ENCODE data around the gene WNT3A. TPM values are rescaled to one million over a fixed set of nuclear protein-coding genes. Genes with fewer than 3 reads are reported as not detected.

Gene WNT3A
- total and polyA plus RNA-seq, 10 donors = not detected

- Histone ChIP-seq H3K4me1 (peaks cover 0 to 13% (median 3%) of the 10 kb centered on the region in 6 donors), H3K4me3 (no peak overlapping the region), H3K27me3 (replicated peaks in 1 of 7) (peaks cover 0 to 22% (median 0%) of the 10 kb centered on the region in 7 donors), H3K27ac (no peak overlapping the region), H3K36me3 (no peaks in the 10 kb centered on the region), H3K9me3 (no peaks in the 10 kb centered on the region)
- TF ChIP-seq POLR2AphosphoS5 (IDR thresholded peaks at IDR 0.05) = peak in 1 of 3 donors; percentile 16
- TF ChIP-seq, protein P1, sequence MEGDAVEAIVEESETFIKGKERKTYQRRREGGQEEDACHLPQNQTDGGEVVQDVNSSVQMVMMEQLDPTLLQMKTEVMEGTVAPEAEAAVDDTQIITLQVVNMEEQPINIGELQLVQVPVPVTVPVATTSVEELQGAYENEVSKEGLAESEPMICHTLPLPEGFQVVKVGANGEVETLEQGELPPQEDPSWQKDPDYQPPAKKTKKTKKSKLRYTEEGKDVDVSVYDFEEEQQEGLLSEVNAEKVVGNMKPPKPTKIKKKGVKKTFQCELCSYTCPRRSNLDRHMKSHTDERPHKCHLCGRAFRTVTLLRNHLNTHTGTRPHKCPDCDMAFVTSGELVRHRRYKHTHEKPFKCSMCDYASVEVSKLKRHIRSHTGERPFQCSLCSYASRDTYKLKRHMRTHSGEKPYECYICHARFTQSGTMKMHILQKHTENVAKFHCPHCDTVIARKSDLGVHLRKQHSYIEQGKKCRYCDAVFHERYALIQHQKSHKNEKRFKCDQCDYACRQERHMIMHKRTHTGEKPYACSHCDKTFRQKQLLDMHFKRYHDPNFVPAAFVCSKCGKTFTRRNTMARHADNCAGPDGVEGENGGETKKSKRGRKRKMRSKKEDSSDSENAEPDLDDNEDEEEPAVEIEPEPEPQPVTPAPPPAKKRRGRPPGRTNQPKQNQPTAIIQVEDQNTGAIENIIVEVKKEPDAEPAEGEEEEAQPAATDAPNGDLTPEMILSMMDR (IDR thresholded peaks at IDR 0.05 in 8 of 11, conservative IDR thresholded peaks at IDR 0.05 in 3 of 11) = no peak
- DNase-seq = peak; percentile 71
- WGBS, 5 donors = 67 to 77% (median 70%) methylated on average over 19 to 23 of the region's 23 CpGs
- intact Hi-C loops (cut with DNase I; ENCODE audit: low total_unique reads) = no loop called here
Observed at GRCh38 chr1:228073061-228073856, 66.5 kb downstream of the WNT3A start.

DNA sequence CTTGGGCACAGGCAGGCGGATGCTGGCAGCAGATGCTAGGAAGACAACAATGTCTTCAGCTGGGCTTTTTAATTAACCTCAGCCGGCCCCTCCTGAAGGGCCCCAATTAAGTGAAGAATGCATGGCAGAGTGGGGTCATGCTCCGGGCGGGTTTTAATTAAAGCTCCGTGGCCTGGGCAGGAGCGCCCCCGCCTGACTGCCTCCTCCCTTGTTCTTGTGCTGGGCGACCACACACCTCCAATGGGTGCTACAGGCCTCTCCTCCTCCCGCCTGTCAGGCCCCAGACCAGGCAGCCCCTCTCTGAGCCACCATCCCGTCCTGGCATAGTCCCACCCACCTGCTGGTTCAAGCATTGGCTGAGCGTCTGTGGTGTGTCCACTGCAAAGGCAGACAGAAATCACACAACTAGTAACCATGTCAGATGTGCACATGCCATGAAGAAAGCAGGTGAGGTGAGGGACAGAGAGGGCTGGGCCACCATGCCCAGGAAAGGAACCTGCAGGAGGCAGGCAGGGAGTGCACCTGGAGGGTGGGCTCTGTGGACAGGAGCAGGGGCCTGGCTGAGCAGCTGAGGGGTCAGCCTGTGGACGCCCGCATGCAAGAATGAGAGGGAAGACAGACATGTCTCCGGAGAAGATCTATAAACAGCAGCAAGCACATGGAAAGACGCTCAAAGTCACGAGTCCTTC, 67.2 kb downstream of the WNT3A start:
- Histone ChIP-seq H3K27ac (no peak overlapping the region), H3K36me3 (no peaks in the 10 kb centered on the region), H3K27me3 (replicated peaks in 1 of 7) (peaks cover 0 to 14% (median 0%) of the 10 kb centered on the region in 7 donors), H3K4me1 (peaks cover 0 to 20% (median 7%) of the 10 kb centered on the region in 6 donors), H3K4me3 (no peak overlapping the region), H3K9me3 (no peaks in the 10 kb centered on the region)
- intact Hi-C loops (cut with DNase I; ENCODE audit: low total_unique reads) = no loop called here
- peak; percentile 74 for DNase-seq
- 48 to 58% (median 55%) methylated on average over 15 to 16 of the region's 16 CpGs for WGBS, 5 donors
- TF ChIP-seq POLR2AphosphoS5 (IDR thresholded peaks at IDR 0.05) = no peak
- TF ChIP-seq, protein P1 (IDR thresholded peaks at IDR 0.05 in 8 of 11, conservative IDR thresholded peaks at IDR 0.05 in 3 of 11) = no peak
- TF ChIP-seq POLR2A (IDR thresholded peaks at IDR 0.05) = no peak

DNA sequence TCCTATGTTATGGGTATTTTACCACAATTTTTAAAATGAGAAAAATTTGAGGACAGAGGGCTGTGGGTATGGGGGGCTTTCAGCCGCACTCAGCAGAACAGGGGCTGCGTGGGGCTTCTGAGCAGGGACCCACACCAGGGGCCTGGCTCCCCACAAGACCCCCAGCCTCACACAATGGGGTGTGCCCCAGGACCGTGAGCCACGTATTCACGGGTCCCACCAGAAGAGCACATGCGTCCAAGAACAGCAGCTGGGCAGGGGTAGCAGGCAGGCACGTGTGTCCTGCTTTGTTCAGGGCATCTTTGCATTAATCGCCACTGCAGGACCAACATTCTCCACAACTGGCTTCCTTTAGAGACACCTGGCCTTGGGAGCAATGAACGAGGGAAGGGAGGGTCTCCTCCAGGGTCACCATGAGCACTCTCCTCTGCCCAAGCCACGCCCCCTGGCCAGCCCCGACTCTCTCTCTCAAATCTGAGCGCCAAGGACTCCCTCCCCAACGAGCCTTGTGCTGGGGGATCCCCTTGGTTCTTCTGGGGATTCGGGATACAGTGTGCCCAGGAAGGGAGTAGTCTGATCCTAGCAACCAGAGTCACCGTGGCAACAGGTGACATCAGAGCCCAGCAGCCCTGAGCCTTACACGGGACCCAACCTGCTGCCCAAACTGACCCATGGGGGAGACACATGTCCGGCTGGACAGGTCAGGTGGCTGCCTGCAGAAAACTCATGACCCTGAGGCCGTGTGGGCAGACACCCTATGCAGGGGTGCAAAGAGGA, 68.3 kb downstream of the WNT3A start:
- no peaks in the 10 kb centered on the region for H3K36me3 ChIP-seq
- peak; percentile 72 for DNase-seq
- WGBS, 5 donors = 39 to 61% (median 51%) methylated on average over 13 to 18 of the region's 18 CpGs
- TF ChIP-seq POLR2AphosphoS5 (IDR thresholded peaks at IDR 0.05) = peak in 1 of 3 donors; percentile 32
- TF ChIP-seq, protein P1 (IDR thresholded peaks at IDR 0.05 in 8 of 11, conservative IDR thresholded peaks at IDR 0.05 in 3 of 11) = no peak
- no peak for TF ChIP-seq POLR2A (IDR thresholded peaks at IDR 0.05)
- no peaks in the 10 kb centered on the region for H3K9me3 ChIP-seq
- H3K4me3 ChIP-seq = no peak overlapping the region
- H3K27ac ChIP-seq = no peak overlapping the region
- H3K27me3 ChIP-seq (replicated peaks in 1 of 7) = peaks cover 0 to 8% (median 0%) of the 10 kb centered on the region in 7 donors
- intact Hi-C loops (cut with DNase I; ENCODE audit: low total_unique reads) = no loop called here
- peaks cover 0 to 31% (median 10%) of the 10 kb centered on the region in 6 donors for H3K4me1 ChIP-seq

Data from spleen (tissue), 11 donors.